WTC11 (cell line): ENCODE measurements around the gene CWF19L2. TPM values are rescaled to one million over a fixed set of nuclear protein-coding genes. Genes with fewer than 3 reads are reported as not detected.
"Not testable (repeated sequence)": the region's sequence is repeated elsewhere in the genome, so short reads cannot be mapped to it uniquely, and the experiment has no call there.

Experiments
- ATAC-seq: fragments of 200-7000 bp; cut with Tn5 transposase; 2 replicates; pipeline ENCODE4 v1.10.0; 2021; ENCODE audit warnings: mild to moderate bottlenecking, moderate library complexity
- CTCF ChIA-PET: fragments of 300-600 bp; sonication (Branson Sonifier 250); formaldehyde crosslinking; loops from one replicate; lab custom pipeline; 2021; ENCODE audit warnings: antibody characterized with exemption; lab: Charles Lee
- POLR2A ChIA-PET: fragments of 350-600 bp; sonication (Branson Sonifier 250); formaldehyde crosslinking; loops from one replicate; lab custom pipeline; 2021; ENCODE audit warnings: antibody characterized with exemption; lab: Charles Lee
- DNase-seq: peaks from one replicate; pipeline ENCODE4 v3.0.0; 2021; ENCODE audit warnings: low spot score
- H3K27ac Mint-ChIP-seq: 2 replicates; pipeline ENCODE4 v1.8.0; 2021; ENCODE audit warnings: mixed read lengths
- H3K27me3 Mint-ChIP-seq: 2 replicates; pipeline ENCODE4 v1.8.0; 2021; ENCODE audit warnings: low read depth, mild to moderate bottlenecking, moderate library complexity, mixed read lengths
- H3K36me3 Mint-ChIP-seq: 2 replicates; pipeline ENCODE4 v1.8.0; 2021; ENCODE audit warnings: mixed read lengths
- H3K4me1 Mint-ChIP-seq: 2 replicates; pipeline ENCODE4 v1.8.0; 2022; ENCODE audit warnings: mixed read lengths
- H3K4me3 Mint-ChIP-seq: 2 replicates; pipeline ENCODE4 v1.8.0; 2021; ENCODE audit warnings: mild to moderate bottlenecking, moderate library complexity, mixed read lengths
- H3K9me3 Mint-ChIP-seq: 2 replicates; pipeline ENCODE4 v1.8.0; 2021; ENCODE audit warnings: mixed read lengths
- ESRRA ChIP-seq: sonication (generic); formaldehyde crosslinking; IDR thresholded peaks from 2 replicates; pipeline ENCODE4 v1.8.1; 2022; ENCODE audit warnings: mild to moderate bottlenecking, missing genetic modification reagents, borderline replicate concordance
- GABPB1 ChIP-seq: sonication (generic); formaldehyde crosslinking; IDR thresholded peaks from 2 replicates; pipeline ENCODE4 v1.8.1; 2023; ENCODE audit warnings: mild to moderate bottlenecking, missing genetic modification reagents
- JUN ChIP-seq: sonication (generic); formaldehyde crosslinking; IDR thresholded peaks from 2 replicates; pipeline ENCODE4 v1.8.0; 2023; ENCODE audit warnings: mild to moderate bottlenecking, missing genetic modification reagents
- NFYB ChIP-seq: sonication (generic); formaldehyde crosslinking; conservative IDR thresholded peaks from 2 replicates; pipeline ENCODE4 v1.8.0; 2022; ENCODE audit warnings: low read depth, missing genetic modification reagents
- OVOL2 ChIP-seq: fragments of 250-450 bp; sonication (Bioruptor Pico); IDR thresholded peaks from 2 replicates; pipeline ENCODE4 v1.9.0; 2021; ENCODE audit warnings: mild to moderate bottlenecking, borderline replicate concordance
- PRRX2 ChIP-seq: fragments of 250-450 bp; sonication (Bioruptor Pico); IDR thresholded peaks from 2 replicates; pipeline ENCODE4 v1.8.0; 2021; ENCODE audit warnings: mild to moderate bottlenecking
- RORB ChIP-seq: fragments of 250-450 bp; sonication (Bioruptor Pico); IDR thresholded peaks from 2 replicates; pipeline ENCODE4 v1.9.0; 2021; ENCODE audit warnings: mild to moderate bottlenecking
- SP1 ChIP-seq: sonication (generic); formaldehyde crosslinking; conservative IDR thresholded peaks from 2 replicates; pipeline ENCODE4 v1.8.1; 2022; ENCODE audit warnings: missing genetic modification reagents
- TEAD4 ChIP-seq: sonication (generic); formaldehyde crosslinking; IDR thresholded peaks from 2 replicates; pipeline ENCODE4 v1.8.0; 2022; ENCODE audit warnings: mild to moderate bottlenecking, missing genetic modification reagents
- ZNF219 ChIP-seq: sonication (generic); formaldehyde crosslinking; IDR thresholded peaks from 2 replicates; pipeline ENCODE4 v1.8.0; 2023; ENCODE audit warnings: missing genetic modification reagents, mild to moderate bottlenecking, borderline replicate concordance
- total RNA-seq: library from RNA; stranded (reverse); gene quantifications from 3 replicates; pipeline ENCODE4 v1.2.3, GENCODE V29; 2021
- TF ChIP-seq, protein P1 (sequence below): fragments of 200-600 bp; IDR thresholded peaks from 2 replicates; pipeline ENCODE4 v1.8.0; 2022; ENCODE audit warnings: antibody characterized with exemption
- TF ChIP-seq, protein P2 (sequence below): sonication (generic); formaldehyde crosslinking; IDR thresholded peaks from 2 replicates; pipeline ENCODE4 v1.8.1; 2023; ENCODE audit warnings: mild to moderate bottlenecking, missing genetic modification reagents
- TF ChIP-seq, protein P3 (sequence below): sonication (generic); formaldehyde crosslinking; IDR thresholded peaks from 2 replicates; pipeline ENCODE4 v1.8.0; 2023; ENCODE audit warnings: missing genetic modification reagents
- TF ChIP-seq, protein P4 (sequence below): sonication (generic); formaldehyde crosslinking; IDR thresholded peaks from 2 replicates; pipeline ENCODE4 v1.8.0; 2022; ENCODE audit warnings: mild to moderate bottlenecking, missing genetic modification reagents
- TF ChIP-seq, protein P5 (sequence below): sonication (generic); formaldehyde crosslinking; IDR thresholded peaks from 2 replicates; pipeline ENCODE4 v1.8.0; 2022; ENCODE audit warnings: mild to moderate bottlenecking, missing genetic modification reagents

The CWF19L2 gene
- total RNA-seq, 1 experiment from 2014 or later: 16.2 TPM

DNA sequence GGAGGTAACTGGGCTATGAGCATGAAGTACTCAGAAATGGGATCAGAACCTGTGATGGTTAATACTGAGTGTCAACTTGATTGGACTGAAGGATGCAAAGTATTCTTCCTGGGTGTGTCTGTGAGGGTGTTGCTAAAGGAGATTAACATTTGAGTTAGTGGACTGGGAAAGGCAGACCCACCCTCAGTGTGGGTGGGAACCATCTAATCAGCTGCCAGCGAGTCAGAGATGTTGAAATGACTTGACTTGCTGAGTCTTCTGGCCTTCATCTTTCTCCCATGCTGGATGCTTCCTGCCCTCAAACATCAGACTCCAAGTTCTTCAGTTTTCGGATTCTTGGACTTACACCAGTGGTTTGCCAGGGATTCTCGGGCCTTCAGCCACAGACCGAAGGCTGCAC is 66.9 kb downstream of the CWF19L2 start:
- DNase-seq: not testable (repeated sequence)

DNA sequence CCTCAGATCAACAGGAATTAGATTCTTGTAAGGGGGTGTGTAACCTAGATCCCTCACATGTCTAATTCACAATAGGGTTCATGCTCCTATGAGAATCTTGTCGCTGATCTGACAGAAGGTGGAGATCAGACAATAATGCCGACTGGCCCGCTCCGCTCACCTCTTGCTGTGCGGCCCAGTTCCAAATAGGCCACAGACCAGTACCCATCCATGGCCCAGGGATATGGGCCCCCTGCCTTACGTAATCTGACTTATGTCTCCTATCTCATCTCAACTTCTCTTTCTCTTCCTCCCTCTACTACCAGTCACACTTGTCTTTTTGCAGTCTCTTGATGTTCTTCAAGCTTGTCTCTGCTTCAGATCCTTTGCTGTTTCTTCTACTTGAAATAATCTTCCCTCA is 70.0 kb downstream of the CWF19L2 start:
- Mint-ChIP-seq H3K9me3 (no peaks in the 10 kb centered on the region), H3K36me3 (peaks cover 18% of the 10 kb centered on the region), H3K27me3 (no peaks in the 10 kb centered on the region), H3K27ac (peak overlapping the region; percentile 46; the same call in 1 of the 2 replicates), H3K4me3 (no peak overlapping the region), H3K4me1 (no peaks in the 10 kb centered on the region; the same call in 1 of the 2 replicates)
- CTCF ChIA-PET: no interaction called here
- POLR2A ChIA-PET: no interaction called here
- no peak for ATAC-seq
- DNase-seq: no peak
- TF ChIP-seq PRRX2: no peak
- no peak for TF ChIP-seq RORB (CRISPR knock-in tag)
- TF ChIP-seq OVOL2 (CRISPR knock-in tag): no peak
- TF ChIP-seq, protein P1, sequence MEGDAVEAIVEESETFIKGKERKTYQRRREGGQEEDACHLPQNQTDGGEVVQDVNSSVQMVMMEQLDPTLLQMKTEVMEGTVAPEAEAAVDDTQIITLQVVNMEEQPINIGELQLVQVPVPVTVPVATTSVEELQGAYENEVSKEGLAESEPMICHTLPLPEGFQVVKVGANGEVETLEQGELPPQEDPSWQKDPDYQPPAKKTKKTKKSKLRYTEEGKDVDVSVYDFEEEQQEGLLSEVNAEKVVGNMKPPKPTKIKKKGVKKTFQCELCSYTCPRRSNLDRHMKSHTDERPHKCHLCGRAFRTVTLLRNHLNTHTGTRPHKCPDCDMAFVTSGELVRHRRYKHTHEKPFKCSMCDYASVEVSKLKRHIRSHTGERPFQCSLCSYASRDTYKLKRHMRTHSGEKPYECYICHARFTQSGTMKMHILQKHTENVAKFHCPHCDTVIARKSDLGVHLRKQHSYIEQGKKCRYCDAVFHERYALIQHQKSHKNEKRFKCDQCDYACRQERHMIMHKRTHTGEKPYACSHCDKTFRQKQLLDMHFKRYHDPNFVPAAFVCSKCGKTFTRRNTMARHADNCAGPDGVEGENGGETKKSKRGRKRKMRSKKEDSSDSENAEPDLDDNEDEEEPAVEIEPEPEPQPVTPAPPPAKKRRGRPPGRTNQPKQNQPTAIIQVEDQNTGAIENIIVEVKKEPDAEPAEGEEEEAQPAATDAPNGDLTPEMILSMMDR: no peak
- TF ChIP-seq TEAD4 (CRISPR knock-in tag): no peak
- no peak for TF ChIP-seq JUN (CRISPR knock-in tag)
- TF ChIP-seq, protein P2, sequence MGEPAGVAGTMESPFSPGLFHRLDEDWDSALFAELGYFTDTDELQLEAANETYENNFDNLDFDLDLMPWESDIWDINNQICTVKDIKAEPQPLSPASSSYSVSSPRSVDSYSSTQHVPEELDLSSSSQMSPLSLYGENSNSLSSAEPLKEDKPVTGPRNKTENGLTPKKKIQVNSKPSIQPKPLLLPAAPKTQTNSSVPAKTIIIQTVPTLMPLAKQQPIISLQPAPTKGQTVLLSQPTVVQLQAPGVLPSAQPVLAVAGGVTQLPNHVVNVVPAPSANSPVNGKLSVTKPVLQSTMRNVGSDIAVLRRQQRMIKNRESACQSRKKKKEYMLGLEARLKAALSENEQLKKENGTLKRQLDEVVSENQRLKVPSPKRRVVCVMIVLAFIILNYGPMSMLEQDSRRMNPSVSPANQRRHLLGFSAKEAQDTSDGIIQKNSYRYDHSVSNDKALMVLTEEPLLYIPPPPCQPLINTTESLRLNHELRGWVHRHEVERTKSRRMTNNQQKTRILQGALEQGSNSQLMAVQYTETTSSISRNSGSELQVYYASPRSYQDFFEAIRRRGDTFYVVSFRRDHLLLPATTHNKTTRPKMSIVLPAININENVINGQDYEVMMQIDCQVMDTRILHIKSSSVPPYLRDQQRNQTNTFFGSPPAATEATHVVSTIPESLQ: no peak
- TF ChIP-seq SP1 (CRISPR knock-in tag): no peak
- no peak for TF ChIP-seq ESRRA (CRISPR knock-in tag)
- TF ChIP-seq, protein P3, sequence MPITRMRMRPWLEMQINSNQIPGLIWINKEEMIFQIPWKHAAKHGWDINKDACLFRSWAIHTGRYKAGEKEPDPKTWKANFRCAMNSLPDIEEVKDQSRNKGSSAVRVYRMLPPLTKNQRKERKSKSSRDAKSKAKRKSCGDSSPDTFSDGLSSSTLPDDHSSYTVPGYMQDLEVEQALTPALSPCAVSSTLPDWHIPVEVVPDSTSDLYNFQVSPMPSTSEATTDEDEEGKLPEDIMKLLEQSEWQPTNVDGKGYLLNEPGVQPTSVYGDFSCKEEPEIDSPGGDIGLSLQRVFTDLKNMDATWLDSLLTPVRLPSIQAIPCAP (CRISPR knock-in tag): no peak
- TF ChIP-seq, protein P4, sequence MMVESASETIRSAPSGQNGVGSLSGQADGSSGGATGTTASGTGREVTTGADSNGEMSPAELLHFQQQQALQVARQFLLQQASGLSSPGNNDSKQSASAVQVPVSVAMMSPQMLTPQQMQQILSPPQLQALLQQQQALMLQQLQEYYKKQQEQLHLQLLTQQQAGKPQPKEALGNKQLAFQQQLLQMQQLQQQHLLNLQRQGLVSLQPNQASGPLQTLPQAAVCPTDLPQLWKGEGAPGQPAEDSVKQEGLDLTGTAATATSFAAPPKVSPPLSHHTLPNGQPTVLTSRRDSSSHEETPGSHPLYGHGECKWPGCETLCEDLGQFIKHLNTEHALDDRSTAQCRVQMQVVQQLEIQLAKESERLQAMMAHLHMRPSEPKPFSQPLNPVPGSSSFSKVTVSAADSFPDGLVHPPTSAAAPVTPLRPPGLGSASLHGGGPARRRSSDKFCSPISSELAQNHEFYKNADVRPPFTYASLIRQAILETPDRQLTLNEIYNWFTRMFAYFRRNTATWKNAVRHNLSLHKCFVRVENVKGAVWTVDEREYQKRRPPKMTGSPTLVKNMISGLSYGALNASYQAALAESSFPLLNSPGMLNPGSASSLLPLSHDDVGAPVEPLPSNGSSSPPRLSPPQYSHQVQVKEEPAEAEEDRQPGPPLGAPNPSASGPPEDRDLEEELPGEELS (CRISPR knock-in tag): no peak
- no peak for TF ChIP-seq ZNF219 (CRISPR knock-in tag)
- TF ChIP-seq, protein P5, sequence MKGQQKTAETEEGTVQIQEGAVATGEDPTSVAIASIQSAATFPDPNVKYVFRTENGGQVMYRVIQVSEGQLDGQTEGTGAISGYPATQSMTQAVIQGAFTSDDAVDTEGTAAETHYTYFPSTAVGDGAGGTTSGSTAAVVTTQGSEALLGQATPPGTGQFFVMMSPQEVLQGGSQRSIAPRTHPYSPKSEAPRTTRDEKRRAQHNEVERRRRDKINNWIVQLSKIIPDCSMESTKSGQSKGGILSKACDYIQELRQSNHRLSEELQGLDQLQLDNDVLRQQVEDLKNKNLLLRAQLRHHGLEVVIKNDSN (CRISPR knock-in tag): no peak

More for the DNA sequence above, 66.9 kb downstream of the CWF19L2 start:
- H3K27me3 Mint-ChIP-seq, H3K9me3 Mint-ChIP-seq, H3K4me1 Mint-ChIP-seq, H3K27ac Mint-ChIP-seq, CTCF ChIA-PET, POLR2A ChIA-PET, ATAC-seq, H3K4me3 Mint-ChIP-seq: not testable (repeated sequence)
- H3K36me3 Mint-ChIP-seq: peaks cover 24% of the 10 kb centered on the region

DNA sequence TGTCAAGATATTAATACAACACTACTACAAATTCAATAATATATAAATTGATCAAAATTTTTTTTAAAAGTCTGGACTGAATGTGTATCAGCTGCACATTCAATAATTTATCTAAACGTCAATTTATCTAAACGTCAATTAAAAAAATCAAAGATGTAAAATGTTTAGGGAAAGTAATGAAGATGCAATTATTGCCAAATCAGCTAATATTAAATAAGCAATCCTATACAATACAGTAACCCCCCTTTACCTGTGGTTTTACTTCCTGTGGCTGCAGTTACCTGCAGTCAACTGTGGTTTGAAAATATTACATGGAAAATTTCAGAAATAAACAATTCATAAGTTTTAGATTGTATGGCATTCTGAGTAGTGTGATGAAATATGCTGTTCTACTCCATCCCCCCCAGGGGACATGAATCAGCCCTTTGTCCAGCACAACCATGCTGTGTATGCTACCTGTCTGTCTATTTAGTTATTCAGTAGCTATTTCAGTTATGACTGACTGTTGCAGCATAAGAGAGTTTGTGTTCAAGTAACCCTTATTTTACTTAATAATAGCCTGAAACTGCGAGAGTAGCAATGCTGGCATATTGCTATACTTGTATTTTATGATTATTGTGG is 72.2 kb downstream of the CWF19L2 start:
- no peak for TF ChIP-seq NFYB (CRISPR knock-in tag)
- TF ChIP-seq GABPB1: peak; percentile 92
- ATAC-seq (no peak), DNase-seq (no peak)
- peaks cover 11% of the 10 kb centered on the region for H3K36me3 Mint-ChIP-seq
- CTCF ChIA-PET: interaction anchor here (0.6 kb wide), 1 partner anchor 66 kb away, joined by 3 read pairs; no protein-coding TSS in a partner anchor
- no peaks in the 10 kb centered on the region; the same call in 1 of the 2 replicates for H3K4me1 Mint-ChIP-seq
- no peak overlapping the region for H3K4me3 Mint-ChIP-seq
- no peaks in the 10 kb centered on the region for H3K9me3 Mint-ChIP-seq
- POLR2A ChIA-PET: no interaction called here
- no peak overlapping the region for H3K27ac Mint-ChIP-seq
- no peaks in the 10 kb centered on the region for H3K27me3 Mint-ChIP-seq
